H9 (cell line): ENCODE measurements around the gene CEMIP2. TPM values are rescaled to one million over a fixed set of nuclear protein-coding genes. Genes with fewer than 3 reads are reported as not detected.

Experiments used
- DNase-seq: peaks from one replicate; pipeline ENCODE4 v3.0.0-alpha.2; 2017
- H2AFZ ChIP-seq: one replicate; pipeline ENCODE4 v1.6.1; 2013; ENCODE audit warnings: mild to moderate bottlenecking, low read length, control low read depth, moderate library complexity
- H2AK5ac ChIP-seq: 2 replicates; pipeline ENCODE4 v1.6.1; 2013; ENCODE audit warnings: low read length, control low read depth, mixed read lengths; ENCODE audit not compliant: insufficient read length
- H2BK120ac ChIP-seq: one replicate; pipeline ENCODE4 v1.6.1; 2013; ENCODE audit warnings: low read depth, mild to moderate bottlenecking, low read length, control low read depth, inconsistent platforms; ENCODE audit not compliant: poor library complexity, severe bottlenecking
- H2BK12ac ChIP-seq: 2 replicates; pipeline ENCODE4 v1.6.1; 2013; ENCODE audit warnings: low read length, control low read depth, mixed read lengths, low read depth; ENCODE audit not compliant: insufficient read length
- H2BK15ac ChIP-seq: 2 replicates; pipeline ENCODE4 v1.6.1; 2013; ENCODE audit warnings: low read depth, low read length, control low read depth
- H2BK20ac ChIP-seq: one replicate; pipeline ENCODE4 v1.6.1; 2013; ENCODE audit warnings: low read depth, mild to moderate bottlenecking, low read length, control low read depth, inconsistent platforms; ENCODE audit not compliant: poor library complexity, severe bottlenecking
- H2BK5ac ChIP-seq: 2 replicates; pipeline ENCODE4 v1.6.1; 2013; ENCODE audit warnings: low read length, control low read depth, mixed read lengths; ENCODE audit not compliant: insufficient read length
- H3K14ac ChIP-seq: 2 replicates; pipeline ENCODE4 v1.6.1; 2013; ENCODE audit warnings: low read length, control low read depth; ENCODE audit not compliant: insufficient read depth
- H3K18ac ChIP-seq: 2 replicates; pipeline ENCODE4 v1.6.1; 2013; ENCODE audit warnings: low read depth, mild to moderate bottlenecking, mixed read lengths, low read length, control low read depth; ENCODE audit not compliant: insufficient read length
- H3K23ac ChIP-seq: 2 replicates; pipeline ENCODE4 v1.6.1; 2013; ENCODE audit warnings: low read length, control low read depth, mixed read lengths, low read depth; ENCODE audit not compliant: insufficient read length
- H3K23me2 ChIP-seq: 2 replicates; pipeline ENCODE4 v1.6.1; 2013; ENCODE audit warnings: low read depth, mild to moderate bottlenecking, mixed read lengths, low read length, control low read depth; ENCODE audit not compliant: insufficient read length, poor library complexity, severe bottlenecking
- H3K27ac ChIP-seq: 2 replicates; pipeline ENCODE4 v1.5.1; 2013; ENCODE audit warnings: low read length, control low read depth, mixed read lengths, low read depth; ENCODE audit not compliant: insufficient read length
- H3K27me3 ChIP-seq: 2 replicates; pipeline ENCODE4 v1.6.1; 2013; ENCODE audit warnings: low read length, control low read depth, inconsistent platforms; ENCODE audit not compliant: insufficient read depth
- H3K4ac ChIP-seq: 2 replicates; pipeline ENCODE4 v1.6.1; 2013; ENCODE audit warnings: low read depth, mild to moderate bottlenecking, control low read depth, inconsistent platforms, low read length, moderate library complexity
- H3K4me1 ChIP-seq: 2 replicates; pipeline ENCODE4 v1.6.1; 2013; ENCODE audit warnings: low read length, control low read depth, inconsistent platforms; ENCODE audit not compliant: insufficient read depth
- H3K4me2 ChIP-seq: 2 replicates; pipeline ENCODE4 v1.6.1; 2013; ENCODE audit warnings: low read length, control low read depth, mixed read lengths; ENCODE audit not compliant: insufficient read length, insufficient read depth
- H3K56ac ChIP-seq: 2 replicates; pipeline ENCODE4 v1.6.1; 2013; ENCODE audit warnings: low read depth, mild to moderate bottlenecking, mixed read lengths, low read length, control low read depth; ENCODE audit not compliant: insufficient read length
- H3K79me1 ChIP-seq: 2 replicates; pipeline ENCODE4 v1.6.1; 2013; ENCODE audit warnings: low read depth, mild to moderate bottlenecking, moderate library complexity, low read length, control low read depth, inconsistent platforms; ENCODE audit not compliant: insufficient read depth, poor library complexity, severe bottlenecking
- H3K79me2 ChIP-seq: 2 replicates; pipeline ENCODE4 v1.6.1; 2013; ENCODE audit warnings: low read length, control low read depth, inconsistent platforms; ENCODE audit not compliant: insufficient read depth
- H3K9ac ChIP-seq: 2 replicates; pipeline ENCODE4 v1.6.1; 2013; ENCODE audit warnings: low read length, control low read depth, mixed read lengths; ENCODE audit not compliant: insufficient read length; ENCODE audit errors: extremely low read depth
- H3K9me3 ChIP-seq: one replicate; pipeline ENCODE4 v1.6.1; 2013; ENCODE audit warnings: low read depth, low read length, inconsistent platforms; ENCODE audit not compliant: control insufficient read depth
- H3T11ph ChIP-seq: one replicate; pipeline ENCODE4 v1.6.1; 2013; ENCODE audit warnings: mild to moderate bottlenecking, low read length, control low read depth, inconsistent platforms
- H4K20me1 ChIP-seq: one replicate; pipeline ENCODE4 v1.6.1; 2013; ENCODE audit not compliant: control insufficient read depth, insufficient read length, insufficient read depth
- H4K5ac ChIP-seq: 2 replicates; pipeline ENCODE4 v1.6.1; 2013; ENCODE audit warnings: low read depth, mild to moderate bottlenecking, mixed read lengths, low read length, control low read depth; ENCODE audit not compliant: insufficient read length
- H4K8ac ChIP-seq: replicated peaks from 2 replicates; pipeline ENCODE4 v1.6.1; 2013; ENCODE audit warnings: low read length, control low read depth, mixed read lengths, low read depth; ENCODE audit not compliant: insufficient read length
- H4K91ac ChIP-seq: 2 replicates; pipeline ENCODE4 v1.6.1; 2013; ENCODE audit warnings: low read depth, mild to moderate bottlenecking, moderate library complexity, mixed read lengths, low read length, control low read depth; ENCODE audit not compliant: insufficient read length
- H3K27ac Mint-ChIP-seq, 3 experiments: 2 replicates in 2 of 3; 3 replicates in 1 of 3; pipeline ENCODE4 v1.8.0; 2020 to 2021; ENCODE audit warnings: mixed read lengths in 3 of 3, mild to moderate bottlenecking in 1 of 3, moderate library complexity in 1 of 3
- H3K27me3 Mint-ChIP-seq: 2 replicates; pipeline ENCODE4 v1.8.0; 2021; ENCODE audit warnings: low read depth, mild to moderate bottlenecking, moderate library complexity, mixed read lengths
- H3K36me3 Mint-ChIP-seq, 3 experiments: 2 replicates in 2 of 3; 3 replicates in 1 of 3; pipeline ENCODE4 v1.8.0; 2020 to 2021; ENCODE audit warnings: low read depth in 3 of 3, mixed read lengths in 3 of 3; ENCODE audit not compliant: insufficient read depth in 1 of 3
- H3K4me1 Mint-ChIP-seq, 2 experiments: 2 replicates each; pipeline ENCODE4 v1.8.0; 2020; ENCODE audit warnings: mixed read lengths in 2 of 2
- H3K4me3 Mint-ChIP-seq, 2 experiments: 2 replicates in 1 of 2; 3 replicates in 1 of 2; pipeline ENCODE4 v1.8.0; 2020 to 2021; ENCODE audit warnings: mild to moderate bottlenecking in 2 of 2, mixed read lengths in 2 of 2, moderate library complexity in 1 of 2
- H3K9me3 Mint-ChIP-seq, 2 experiments: 2 replicates in 1 of 2; 3 replicates in 1 of 2; pipeline ENCODE4 v1.8.0; 2020; ENCODE audit warnings: mild to moderate bottlenecking in 2 of 2, mixed read lengths in 2 of 2, moderate library complexity in 1 of 2
- CTCF ChIP-seq: fragments of 200-600 bp; sonication (generic); conservative IDR thresholded peaks from 3 replicates; pipeline ENCODE4 v1.8.0; 2021; ENCODE audit warnings: antibody characterized with exemption, mild to moderate bottlenecking
- WGBS: extraction: QIAGEN DNeasy Blood & Tissue Kit; methylation state at CpG from one replicate; pipeline ENCODE4 v1.1.7; 2013; ENCODE audit warnings: missing lambda C conversion rate, low lambda C conversion rate, mixed read lengths; ENCODE audit not compliant: insufficient read length; ENCODE audit errors: extremely low coverage; 5-methylcytosine and 5-hydroxymethylcytosine counted together
- total RNA-seq: library from RNA; stranded (reverse); gene quantifications from 2 replicates; pipeline ENCODE4 v1.2.1, GENCODE V29; 2021

CEMIP2 gene
- total RNA-seq, 1 experiment from 2014 or later = 77.2 TPM

GRCh38 chr9:71681104-71681707 is 87.1 kb downstream of the CEMIP2 start:
- TF ChIP-seq CTCF = no peak
- no peaks in the 10 kb centered on the region for H3K23me2 ChIP-seq
- H2BK120ac ChIP-seq = no peak overlapping the region
- H3K9me3 ChIP-seq = no peaks in the 10 kb centered on the region
- H3K23ac ChIP-seq = no peak overlapping the region
- no peak overlapping the region for H3K14ac ChIP-seq
- no peak overlapping the region for H2BK12ac ChIP-seq
- no CpG with 5 or more reads among the region's 1 CpG for WGBS
- H2BK15ac ChIP-seq = no peak overlapping the region
- Mint-ChIP-seq H3K27me3 (no peaks in the 10 kb centered on the region), H3K9me3 (peaks cover 0 to 3% of the 10 kb centered on the region in 2 experiments; a peak in 1 of 5 replicates), H3K27ac (no peak overlapping the region; a peak in 2 of 7 replicates), H3K4me1 (peaks cover 29 to 34% of the 10 kb centered on the region in 2 experiments), H3K36me3 (peaks cover 6 to 34% (median 25%) of the 10 kb centered on the region in 3 experiments), H3K4me3 (no peak overlapping the region)
- no peak overlapping the region for H4K5ac ChIP-seq
- no peaks in the 10 kb centered on the region for H4K20me1 ChIP-seq
- DNase-seq = no peak
- H3T11ph ChIP-seq = no peak overlapping the region
- no peaks in the 10 kb centered on the region; the same call in 1 of the 2 replicates for H3K4me1 ChIP-seq
- H2AK5ac ChIP-seq = no peak overlapping the region
- H3K9ac ChIP-seq = no peak overlapping the region
- H3K79me1 ChIP-seq = no peaks in the 10 kb centered on the region
- H2AFZ ChIP-seq = no peak overlapping the region
- no peak overlapping the region for H3K27ac ChIP-seq
- H3K27me3 ChIP-seq = no peaks in the 10 kb centered on the region
- H3K4me2 ChIP-seq = no peak overlapping the region
- H3K79me2 ChIP-seq = no peaks in the 10 kb centered on the region
- no peak overlapping the region for H4K91ac ChIP-seq
- no peak overlapping the region for H2BK20ac ChIP-seq
- no peak overlapping the region for H2BK5ac ChIP-seq
- H3K4ac ChIP-seq = no peak overlapping the region
- H3K18ac ChIP-seq = no peak overlapping the region
- H3K56ac ChIP-seq = no peak overlapping the region
- no peak overlapping the region for H4K8ac ChIP-seq
